Spleen (tissue), 7 donors: Measurements from ENCODE around the gene ZNF329.

ENCODE experiments used
- CTCF ChIP-seq, 11 experiments: fragments of 200-600 bp in 7 of 11; fragments of 450-650 bp in 4 of 11; sonication (generic) in 4 of 11; IDR thresholded peaks in 8 of 11; conservative IDR thresholded peaks in 3 of 11; 1 replicate in 7 of 11; 2 replicates in 4 of 11; pipeline versions ENCODE4 v1.4.0 to v1.8.0; 2016 to 2021; ENCODE audit warnings: antibody characterized with exemption in 11 of 11, inconsistent platforms in 4 of 11, mild to moderate bottlenecking in 1 of 11
- POLR2AphosphoS5 ChIP-seq, 3 donors: sonication (generic); formaldehyde crosslinking; IDR thresholded peaks; one replicate each; pipeline ENCODE4 v1.5.1; 2017; ENCODE audit warnings: antibody characterized with exemption in 3 of 3
- donor health status: DM: no; HTN: no; CAD: no; lungs with moderate emphysema.
- donor health status: DM: no; HTN: no; CAD: no.
- donor health status: DM: no; HTN: no; CAD: no.

DNA sequence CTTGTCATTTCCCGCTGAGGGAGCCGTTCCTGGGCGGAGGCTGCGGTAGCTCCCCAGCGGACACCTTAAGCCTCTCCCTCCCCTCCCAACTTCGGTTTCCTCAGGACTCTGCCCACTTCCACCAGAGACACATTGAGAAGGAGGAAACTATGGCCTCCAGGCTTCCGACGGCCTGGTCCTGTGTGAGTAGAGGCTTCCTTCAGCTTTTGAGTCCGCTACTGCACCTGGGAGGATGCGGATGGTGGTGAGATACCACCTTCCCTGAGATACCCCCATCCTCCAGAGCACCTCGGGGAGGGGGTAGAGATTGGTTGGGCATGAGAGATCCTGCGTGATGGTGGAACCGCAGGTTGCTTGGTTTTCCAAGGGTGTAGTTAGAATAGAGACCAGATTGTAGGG lies 33.2 kb upstream of the ZNF329 start:
- TF ChIP-seq CTCF (IDR thresholded peaks at IDR 0.05 in 8 of 11, conservative IDR thresholded peaks at IDR 0.05 in 3 of 11) (no peak), POLR2AphosphoS5 (IDR thresholded peaks at IDR 0.05) (no peak)
